HG03066 (cell line): Measurements from ENCODE around the gene PTPRM.

Source experiments
- ATAC-seq: cut with Tn5 transposase; IDR thresholded peaks from one replicate; pipeline ENCODE4 v1.9.1; 2021; ENCODE audit warnings: low read depth; ENCODE audit not compliant: unreplicated experiment

PTPRM gene

GRCh38 chr18:7566567-7567473 is at the start of gene PTPRM:
PTPRM (plus strand) TSS chr18:7567316; CDS start chr18:7567819, 503 bp downstream.
- peak; percentile 81 for ATAC-seq

GRCh38 chr18:7517852-7518251 is 49.3 kb upstream of the PTPRM start:
- no peak for ATAC-seq

DNA sequence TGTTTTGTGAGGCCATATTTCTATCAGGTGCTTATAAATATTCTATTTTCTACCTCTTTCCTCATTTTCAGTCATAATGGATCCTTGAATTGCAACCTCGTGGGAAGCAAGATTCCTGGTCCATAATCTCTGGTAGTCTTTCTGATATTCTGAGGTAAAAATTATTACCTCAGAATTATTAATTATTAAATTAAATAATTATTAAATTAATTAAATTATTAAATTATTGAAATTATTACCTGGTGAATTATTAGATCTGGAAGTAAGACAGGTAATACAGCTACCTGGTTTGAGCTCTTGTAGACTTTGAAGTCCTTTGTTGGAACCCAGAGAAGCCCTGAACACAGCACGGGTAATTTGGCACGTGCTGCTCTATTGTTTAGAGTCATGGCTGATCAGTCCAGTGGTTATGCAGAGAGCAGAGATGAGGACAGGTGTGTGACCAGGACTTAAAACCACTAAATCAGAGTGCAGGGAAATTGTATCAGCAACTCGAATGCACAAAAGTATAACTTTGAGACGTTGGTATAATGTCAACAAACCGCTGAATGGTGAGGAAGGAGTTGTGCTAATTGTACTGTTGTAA is 46.8 kb upstream of the PTPRM start:
- ATAC-seq = no peak

DNA sequence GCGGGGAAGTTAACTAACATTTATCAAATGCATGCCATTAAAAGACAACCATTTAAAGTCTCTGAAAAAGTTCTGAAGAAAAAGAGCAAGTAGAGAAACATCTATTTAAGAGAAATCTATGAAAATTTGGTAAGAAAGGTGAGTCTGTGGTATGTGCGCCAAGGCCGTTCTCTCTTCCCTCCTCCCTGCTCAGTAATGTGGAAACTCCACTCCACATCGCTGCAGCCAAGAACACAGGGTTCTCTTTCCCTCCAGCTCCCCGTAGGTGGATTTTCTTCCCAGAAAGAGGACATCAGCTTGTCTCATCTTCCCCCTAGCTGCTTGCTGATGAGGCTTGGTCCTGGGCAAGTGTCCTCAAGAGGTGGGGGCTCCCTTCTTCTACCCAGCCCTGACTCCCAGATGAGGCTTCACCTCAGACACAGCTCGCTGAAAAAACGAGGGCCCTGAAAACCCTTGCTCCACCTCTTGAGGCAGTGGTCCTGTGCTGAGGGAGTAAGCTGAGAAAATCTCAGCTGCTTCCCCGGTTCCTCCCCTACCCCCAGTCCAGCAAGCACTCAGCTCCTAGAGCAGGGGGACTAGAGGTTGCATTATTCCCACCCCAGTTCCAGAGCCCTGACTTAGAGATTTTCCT is 45.8 kb upstream of the PTPRM start:
- no peak for ATAC-seq

- no peak for ATAC-seq
Measured at GRCh38 chr18:7523772-7524171, 43.3 kb upstream of the PTPRM start.

DNA sequence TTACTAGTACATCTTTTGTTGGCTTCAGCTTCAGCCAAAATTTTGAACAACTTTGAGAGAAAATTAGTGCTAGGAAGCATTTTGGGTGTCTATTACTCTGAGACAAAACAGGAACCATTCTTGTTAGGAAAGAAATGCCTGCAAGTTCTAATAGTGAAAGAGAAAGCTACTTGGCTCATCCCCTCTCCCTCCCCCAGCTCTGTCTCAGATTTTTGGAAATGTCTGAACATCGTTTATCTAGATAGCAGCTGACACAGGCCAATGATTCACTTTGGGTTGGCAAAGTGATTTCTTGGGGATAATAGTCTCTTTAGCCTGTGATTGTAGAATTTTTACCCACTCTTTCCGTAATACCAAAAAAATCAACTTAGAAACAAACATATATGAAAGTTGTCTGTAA is 42.3 kb upstream of the PTPRM start:
- no peak for ATAC-seq

GRCh38 chr18:7532942-7533341 is 34.2 kb upstream of the PTPRM start:
- no peak for ATAC-seq

- ATAC-seq = no peak
Measured at GRCh38 chr18:7535436-7536205, 31.5 kb upstream of the PTPRM start.

DNA sequence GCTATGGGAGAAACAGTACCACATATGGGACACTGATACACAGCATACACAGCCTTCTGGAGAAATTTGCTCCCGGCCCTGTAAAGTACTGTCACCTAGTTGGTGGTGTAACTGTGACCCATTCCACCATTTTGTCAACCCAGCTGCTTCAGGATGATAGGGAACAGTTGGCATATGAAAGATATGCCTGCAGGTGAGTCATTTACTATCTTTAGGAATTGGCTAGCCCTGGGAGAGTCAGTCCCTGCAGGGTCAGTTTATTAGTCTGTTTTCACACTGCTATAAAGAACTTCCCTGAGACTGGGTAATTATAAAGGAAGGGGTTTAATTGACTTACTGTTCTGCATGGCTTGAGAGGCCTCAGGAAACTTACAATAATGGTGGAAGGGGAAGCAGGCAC is 30.0 kb upstream of the PTPRM start:
- no peak for ATAC-seq

DNA sequence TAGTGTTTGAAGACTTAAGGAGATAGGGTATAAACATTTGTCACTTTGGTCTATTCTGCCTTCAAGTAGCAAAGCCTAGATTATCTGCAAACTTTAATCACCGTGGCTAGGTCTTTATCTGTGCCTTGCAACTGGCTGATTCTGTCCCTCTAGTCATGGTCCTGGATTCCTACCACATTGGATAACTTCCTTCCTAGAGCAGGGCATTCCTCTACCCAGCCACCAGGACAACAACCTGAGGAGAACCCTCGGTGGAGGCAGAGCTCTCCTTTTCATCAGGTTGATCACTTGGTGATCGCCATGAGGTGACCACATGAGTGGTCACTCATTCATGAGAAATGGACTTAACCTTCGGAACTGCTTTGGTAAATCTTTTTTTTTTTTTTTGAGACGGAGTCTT is 25.3 kb upstream of the PTPRM start:
- no peak for ATAC-seq

DNA sequence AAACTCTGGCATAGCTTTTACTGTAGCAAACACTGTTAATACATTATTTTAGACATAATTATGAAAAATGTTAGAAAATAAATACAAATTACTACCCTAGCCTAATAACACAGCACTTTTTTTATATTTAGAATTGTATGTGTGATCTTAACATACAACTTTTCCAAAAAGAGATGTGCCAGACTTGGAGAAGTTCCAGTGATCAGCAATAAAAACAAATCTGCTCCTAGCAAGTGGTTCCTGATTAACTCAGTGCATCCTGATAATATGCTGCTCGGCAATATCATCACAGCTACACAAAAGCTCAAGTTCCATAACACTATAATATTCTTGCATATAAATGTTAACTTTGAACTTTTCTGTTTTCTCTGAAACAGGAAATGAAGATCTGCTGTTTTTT is 22.4 kb upstream of the PTPRM start:
- ATAC-seq = no peak

GRCh38 chr18:7545734-7546133 is 21.4 kb upstream of the PTPRM start:
- no peak for ATAC-seq

DNA sequence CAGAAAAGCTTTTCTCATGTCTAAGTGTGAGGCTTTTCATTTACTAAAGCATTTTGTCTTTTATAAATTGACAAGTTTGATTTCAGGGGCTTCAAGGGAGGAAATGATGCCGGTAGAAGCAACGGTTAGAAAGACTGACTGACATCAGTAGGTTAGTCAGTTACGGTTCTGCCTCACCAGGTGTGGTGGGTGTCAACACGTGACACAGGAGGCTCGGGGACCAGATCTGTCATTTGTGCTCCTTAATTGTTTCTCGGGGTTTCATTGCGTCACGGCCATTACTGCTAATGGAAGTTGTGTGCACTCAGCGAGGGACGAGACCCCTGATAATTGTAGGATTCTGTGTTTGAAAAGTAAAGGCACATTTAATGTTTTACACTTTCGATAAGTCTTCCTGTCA is 18.9 kb upstream of the PTPRM start:
- no peak for ATAC-seq

DNA sequence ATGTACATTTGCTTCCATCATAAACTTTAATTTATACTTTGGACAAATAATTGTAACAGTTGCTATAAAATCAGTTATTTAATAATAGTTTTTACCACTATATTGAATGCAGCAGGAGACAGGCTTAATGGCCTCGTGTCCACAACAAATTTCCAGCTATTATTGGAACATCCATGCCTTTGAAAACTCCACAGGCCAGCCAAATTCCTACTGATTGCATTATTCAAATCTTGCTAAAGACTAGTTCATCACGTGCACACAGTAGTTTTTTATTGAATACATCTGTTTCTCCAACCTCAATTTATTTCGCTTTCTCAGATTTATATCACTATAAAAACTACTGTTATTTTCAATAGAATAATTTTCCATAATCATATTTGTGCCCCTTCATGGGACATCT is 18.4 kb upstream of the PTPRM start:
- ATAC-seq = no peak

- ATAC-seq = no peak
Measured at GRCh38 chr18:7557973-7558372, 9.1 kb upstream of the PTPRM start.

- ATAC-seq = no peak
Measured at GRCh38 chr18:7558769-7559168, 8.3 kb upstream of the PTPRM start.

GRCh38 chr18:7559709-7560319 is 7.3 kb upstream of the PTPRM start:
- ATAC-seq = no peak

GRCh38 chr18:7561909-7562460 is 5.1 kb upstream of the PTPRM start:
- no peak for ATAC-seq

- no peak for ATAC-seq
Measured at GRCh38 chr18:7562491-7562890, 4.6 kb upstream of the PTPRM start.

DNA sequence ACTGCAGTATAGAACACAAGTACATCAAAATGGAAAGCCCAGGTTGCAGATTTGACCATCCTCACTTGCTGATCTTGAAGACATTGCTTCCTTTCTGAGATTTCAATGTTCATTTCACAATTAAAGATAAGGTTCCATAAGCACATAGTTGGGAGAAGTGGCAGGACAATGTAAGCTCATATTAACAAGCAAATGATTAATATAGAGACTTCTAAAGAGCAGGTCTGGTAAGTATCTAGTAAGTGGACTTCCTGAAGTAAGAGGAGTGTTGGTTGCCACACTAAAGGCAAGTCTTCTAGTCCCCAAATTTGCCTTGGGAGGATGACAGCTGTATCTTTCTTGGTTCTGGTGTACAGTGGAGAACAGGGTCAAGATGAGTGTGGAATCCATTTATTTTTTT is 1.4 kb upstream of the PTPRM start:
- no peak for ATAC-seq
